Activated T-cell treated with anti-CD3 and anti-CD28 coated beads, Interleukin-2, amount 50 U/mL, for 4 hours (primary cell): ENCODE measurements around the gene ACTN4. TPM values are rescaled to one million over a fixed set of nuclear protein-coding genes. Genes with fewer than 3 reads are reported as not detected.
"Not testable (repeated sequence)": the region's sequence is repeated elsewhere in the genome, so short reads cannot be mapped to it uniquely, and the experiment has no call there.

ENCODE experiments used
- ATAC-seq, 2 donors: fragments of 200-7000 bp; cut with Tn5 transposase; one replicate each; pipeline ENCODE4 v1.10.0; 2021
- DNase-seq: peaks from one replicate; pipeline ENCODE4 v3.0.0-alpha.2; 2020
- H3K27me3 Mint-ChIP-seq: one replicate; pipeline ENCODE4 v1.8.0; 2021; ENCODE audit warnings: low read depth, mixed read lengths
- H3K36me3 Mint-ChIP-seq: one replicate; pipeline ENCODE4 v1.8.0; 2022; ENCODE audit warnings: mixed read lengths; ENCODE audit not compliant: insufficient read depth
- H3K4me1 Mint-ChIP-seq: one replicate; pipeline ENCODE4 v1.8.0; 2021; ENCODE audit warnings: low read depth, mixed read lengths
- H3K4me3 Mint-ChIP-seq: one replicate; pipeline ENCODE4 v1.8.0; 2021; ENCODE audit warnings: mild to moderate bottlenecking, moderate library complexity, mixed read lengths
- H3K9me3 Mint-ChIP-seq: one replicate; pipeline ENCODE4 v1.8.0; 2021; ENCODE audit warnings: mixed read lengths
- total RNA-seq, 3 donors: library from RNA; stranded (reverse); gene quantifications; one replicate each; pipeline ENCODE4 v1.2.1, GENCODE V29; 2021

Gene ACTN4
- total RNA-seq, 3 donors from 2014 or later: 215 to 233 (median 230) TPM

DNA sequence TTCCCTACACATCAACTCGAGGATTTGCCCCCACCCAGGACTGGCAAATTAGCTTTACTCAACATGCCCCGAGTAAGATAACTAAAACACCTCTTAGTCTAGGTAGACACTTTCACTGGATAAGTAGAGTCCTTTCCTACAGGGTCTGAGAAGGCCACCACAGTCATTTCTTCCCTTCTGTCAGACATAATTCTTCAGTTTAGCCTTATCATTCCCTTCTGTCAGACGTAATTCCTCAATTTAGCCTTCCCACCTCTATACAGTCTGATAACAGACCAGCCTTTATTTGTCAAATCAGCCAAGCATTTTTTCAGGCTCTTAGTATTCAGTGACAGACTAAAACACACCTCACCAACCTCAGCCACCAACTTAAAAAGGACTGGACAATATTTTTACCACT lies 106.3 kb downstream of the ACTN4 start:
- H3K4me3 Mint-ChIP-seq, H3K36me3 Mint-ChIP-seq, H3K27me3 Mint-ChIP-seq, DNase-seq, ATAC-seq, H3K9me3 Mint-ChIP-seq, H3K4me1 Mint-ChIP-seq: not testable (repeated sequence)

DNA sequence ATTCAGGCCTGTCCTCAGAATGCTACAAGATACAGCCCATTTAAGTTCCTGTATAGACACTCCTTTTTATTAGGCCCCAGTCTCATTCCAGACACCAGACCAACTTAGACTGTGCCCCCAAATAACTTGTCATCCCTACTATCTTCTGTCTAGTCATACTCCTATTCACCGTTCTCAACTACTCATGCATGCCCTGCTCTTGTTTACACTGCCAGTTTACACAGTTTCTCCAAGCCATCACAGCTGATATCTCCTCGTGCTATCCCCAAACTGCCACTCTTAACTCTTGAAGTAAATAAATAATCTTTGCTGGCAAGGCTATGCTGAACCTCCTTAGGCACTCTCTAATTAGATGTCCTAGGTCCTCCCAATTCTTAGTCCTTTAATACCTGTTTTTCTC lies 106.7 kb downstream of the ACTN4 start:
- ATAC-seq: not testable (repeated sequence)

DNA sequence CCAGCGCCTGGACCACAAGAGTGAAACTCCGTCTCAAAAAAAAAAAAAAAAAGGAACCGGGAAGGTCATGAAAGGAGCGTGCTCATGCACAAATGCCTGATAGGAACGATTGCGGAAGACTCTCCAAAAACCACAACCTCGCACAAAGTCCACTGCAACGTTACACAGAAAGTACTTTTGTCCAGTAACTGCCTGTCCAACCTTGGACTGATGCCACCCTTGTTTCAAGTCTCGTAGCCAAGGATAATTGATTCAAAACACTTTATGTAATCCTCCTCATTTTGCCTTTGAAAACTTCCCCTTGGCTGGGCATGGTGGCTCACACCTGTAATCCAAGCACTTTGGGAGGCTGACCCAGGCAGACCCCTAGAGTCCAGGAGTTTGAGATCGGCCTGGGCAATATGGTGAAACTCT lies 112.1 kb downstream of the ACTN4 start:
- DNase-seq: no peak
- H3K4me1 Mint-ChIP-seq: no peaks in the 10 kb centered on the region
- H3K36me3 Mint-ChIP-seq: no peaks in the 10 kb centered on the region
- H3K4me3 Mint-ChIP-seq: no peak overlapping the region
- no peak for ATAC-seq
- peaks cover 3% of the 10 kb centered on the region for H3K9me3 Mint-ChIP-seq
- H3K27me3 Mint-ChIP-seq: no peaks in the 10 kb centered on the region

More for the DNA sequence above, 106.7 kb downstream of the ACTN4 start:
- not testable (repeated sequence) for H3K36me3 Mint-ChIP-seq, DNase-seq, H3K9me3 Mint-ChIP-seq, H3K27me3 Mint-ChIP-seq, H3K4me1 Mint-ChIP-seq, H3K4me3 Mint-ChIP-seq

DNA sequence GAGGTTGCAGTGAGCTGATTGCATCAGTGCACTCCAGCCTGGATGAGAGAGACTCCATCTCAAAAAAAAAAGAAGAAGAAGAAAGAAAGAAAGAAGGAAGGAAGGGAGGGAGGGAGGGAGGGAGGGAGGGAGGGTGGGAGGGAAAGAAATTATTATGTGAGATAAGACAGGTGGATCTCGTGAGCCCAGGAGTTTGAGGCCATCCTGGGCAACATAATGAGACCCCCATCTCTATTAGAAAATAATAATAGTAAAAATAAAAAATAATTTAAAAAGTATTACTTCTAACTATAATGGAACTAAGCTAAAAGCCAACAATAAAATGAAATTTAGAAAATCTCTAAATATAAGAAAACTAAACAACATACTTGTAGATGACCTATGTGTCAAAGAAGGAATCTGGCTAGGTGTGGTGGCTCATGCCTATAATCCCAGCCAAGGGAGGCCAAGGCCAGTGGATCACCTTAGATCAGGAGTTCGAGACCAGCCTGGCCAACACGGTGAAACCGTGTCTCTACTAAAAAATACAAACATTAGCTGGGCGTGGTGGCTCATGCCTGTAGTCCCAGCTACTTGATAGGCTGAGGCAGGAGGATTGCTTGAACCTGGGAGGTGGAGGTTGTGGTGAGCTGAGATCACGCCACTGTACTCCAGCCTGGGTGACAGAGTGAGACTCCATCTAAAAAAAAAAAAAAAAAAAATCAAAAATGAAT lies 113.5 kb downstream of the ACTN4 start:
- not testable (repeated sequence) for H3K36me3 Mint-ChIP-seq, H3K4me3 Mint-ChIP-seq, H3K4me1 Mint-ChIP-seq, H3K27me3 Mint-ChIP-seq, DNase-seq, H3K9me3 Mint-ChIP-seq, ATAC-seq

DNA sequence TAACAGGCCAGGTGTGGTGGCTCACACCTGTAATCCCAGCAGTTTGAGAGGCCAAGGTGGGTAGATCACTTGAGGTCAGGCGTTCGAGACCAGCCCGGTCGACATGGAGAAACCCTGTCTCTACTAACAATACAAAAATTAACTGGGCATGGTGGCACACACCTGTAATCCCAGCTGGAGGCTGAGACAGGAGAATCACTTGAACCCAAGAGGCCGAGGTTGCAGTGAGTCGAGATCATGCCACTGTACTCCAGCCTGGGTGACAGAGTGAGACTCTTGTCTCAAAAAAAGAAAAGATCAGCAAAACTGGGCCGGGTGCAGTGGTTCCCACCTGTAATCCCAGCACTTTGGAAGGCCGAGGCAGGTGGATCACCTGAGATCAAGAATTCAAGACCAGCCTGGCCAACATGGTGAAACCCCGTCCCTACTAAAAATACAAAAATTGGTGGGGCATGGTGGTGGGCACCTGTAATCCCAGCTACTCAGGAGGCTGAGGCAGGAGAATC lies 114.5 kb downstream of the ACTN4 start:
- H3K27me3 Mint-ChIP-seq, ATAC-seq, H3K4me1 Mint-ChIP-seq, H3K9me3 Mint-ChIP-seq, H3K36me3 Mint-ChIP-seq, H3K4me3 Mint-ChIP-seq, DNase-seq: not testable (repeated sequence)

DNA sequence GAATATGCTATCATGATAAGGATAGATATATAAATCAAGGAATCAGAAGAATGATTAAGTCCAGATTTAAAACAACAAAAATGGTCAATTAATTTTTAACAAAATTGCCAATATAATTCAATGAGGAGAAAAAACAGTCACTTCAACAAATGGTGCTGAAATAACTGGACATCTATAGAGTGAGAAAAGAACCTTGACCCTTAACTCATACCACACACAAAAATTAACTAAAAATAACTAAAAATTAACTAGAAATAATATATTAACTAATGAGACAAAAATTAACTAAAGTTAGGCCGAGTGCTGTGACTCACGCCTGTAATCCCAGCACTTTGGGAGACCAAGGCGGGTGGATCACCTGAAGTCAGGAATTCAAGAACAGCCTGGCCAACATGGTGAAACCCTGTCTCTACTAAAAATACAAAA lies 116.4 kb downstream of the ACTN4 start:
- Mint-ChIP-seq H3K9me3 (no peaks in the 10 kb centered on the region), H3K4me3 (no peak overlapping the region), H3K27me3 (no peaks in the 10 kb centered on the region), H3K36me3 (no peaks in the 10 kb centered on the region), H3K4me1 (no peaks in the 10 kb centered on the region)
- no peak for ATAC-seq
- DNase-seq: no peak

DNA sequence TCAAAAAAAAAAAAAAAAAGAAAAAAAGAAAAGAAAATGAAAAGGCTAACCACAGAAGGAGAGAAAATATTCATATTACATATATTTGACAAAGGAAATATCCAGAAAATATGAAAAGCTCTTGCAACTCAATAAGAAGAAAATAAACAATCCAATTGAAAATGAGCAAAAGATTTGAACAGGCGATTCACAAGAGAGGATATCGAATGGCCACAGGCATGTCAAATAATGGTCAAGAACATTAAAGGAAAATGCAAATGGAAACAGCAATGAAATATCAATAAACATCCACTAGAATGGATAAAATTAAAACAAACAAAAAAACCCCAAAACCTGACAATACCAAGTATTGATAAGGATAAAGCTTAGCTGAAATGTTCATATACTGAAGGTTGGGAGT lies 117.8 kb downstream of the ACTN4 start:
- no peaks in the 10 kb centered on the region for H3K27me3 Mint-ChIP-seq

DNA sequence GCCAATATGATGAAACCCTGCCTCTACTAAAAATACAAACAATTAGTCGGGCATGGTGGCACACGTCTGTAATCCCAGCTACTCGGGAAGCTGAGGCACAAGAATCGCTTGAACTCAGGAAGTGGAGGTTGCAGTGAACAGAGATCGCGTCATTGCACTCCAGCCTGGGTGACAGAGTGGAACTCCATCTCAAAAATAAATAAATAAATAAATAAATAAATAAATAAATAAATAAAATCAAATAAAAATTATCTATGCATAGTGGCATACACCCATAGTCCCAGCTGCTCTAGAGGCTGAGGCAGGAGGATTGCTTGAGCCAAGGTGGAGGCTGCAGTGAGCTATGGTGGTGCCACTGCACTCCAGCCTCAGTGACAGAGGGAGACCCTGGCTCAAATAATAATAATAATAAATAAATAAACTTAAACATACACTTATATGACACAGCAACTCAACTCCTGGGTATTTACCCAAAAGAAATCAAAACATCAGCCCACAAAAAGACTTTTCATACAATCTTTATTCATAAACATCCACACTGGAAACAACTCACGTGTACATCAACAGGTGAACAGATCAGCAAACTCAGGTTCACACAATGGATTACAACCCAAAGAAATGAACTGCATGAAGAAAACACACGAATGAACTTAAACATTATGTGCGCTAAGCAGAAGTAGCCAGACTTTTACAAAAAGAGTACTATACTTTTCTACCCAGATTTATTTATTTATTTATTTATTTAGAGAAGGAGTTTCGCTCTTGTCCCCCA lies 119.0 kb downstream of the ACTN4 start:
- H3K36me3 Mint-ChIP-seq: no peaks in the 10 kb centered on the region
- H3K4me3 Mint-ChIP-seq: no peak overlapping the region
- H3K4me1 Mint-ChIP-seq: peaks cover 6% of the 10 kb centered on the region
- H3K27me3 Mint-ChIP-seq: no peaks in the 10 kb centered on the region
- no peaks in the 10 kb centered on the region for H3K9me3 Mint-ChIP-seq
- ATAC-seq: no peak
- DNase-seq: no peak

More for the DNA sequence above, 117.8 kb downstream of the ACTN4 start:
- no peak for ATAC-seq
- Mint-ChIP-seq H3K4me1 (peaks cover 6% of the 10 kb centered on the region), H3K36me3 (no peaks in the 10 kb centered on the region), H3K9me3 (no peaks in the 10 kb centered on the region), H3K4me3 (no peak overlapping the region)
- DNase-seq: no peak

DNA sequence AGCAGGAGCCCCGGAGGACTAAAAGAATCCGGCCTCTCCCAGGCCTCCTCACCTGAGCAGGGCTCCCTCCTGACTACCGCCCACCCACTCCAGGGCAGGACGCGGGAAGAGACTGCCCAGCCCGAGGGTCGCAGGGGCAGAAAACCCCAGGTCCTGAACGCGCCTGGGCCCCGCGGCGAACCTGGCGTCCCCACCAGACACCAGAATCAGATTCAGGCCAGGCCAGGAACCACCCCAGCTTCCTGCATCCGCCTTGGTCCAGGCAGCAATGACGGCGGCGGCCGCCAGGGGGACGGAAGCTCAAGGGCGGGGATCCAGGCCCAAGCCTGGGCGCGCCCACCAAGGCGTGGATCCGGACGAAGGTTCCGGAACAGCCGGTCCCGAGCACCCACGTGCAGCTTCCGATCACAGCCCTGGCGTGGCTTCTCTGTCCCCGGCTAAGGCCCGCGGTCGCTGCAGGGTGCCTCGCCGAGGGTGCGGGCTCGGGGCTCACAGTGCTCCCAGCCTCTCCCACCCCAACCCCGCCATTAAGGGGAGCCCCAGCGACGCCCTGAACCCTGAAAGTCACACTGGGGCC lies 122.3 kb downstream of the ACTN4 start:
- Mint-ChIP-seq H3K9me3 (no peaks in the 10 kb centered on the region), H3K4me3 (peak overlapping the region; percentile 36), H3K4me1 (peaks cover 6% of the 10 kb centered on the region), H3K27me3 (no peaks in the 10 kb centered on the region), H3K36me3 (no peaks in the 10 kb centered on the region)
- peak; percentile 93 for DNase-seq
- peak; percentile 86 to 88 for ATAC-seq

DNA sequence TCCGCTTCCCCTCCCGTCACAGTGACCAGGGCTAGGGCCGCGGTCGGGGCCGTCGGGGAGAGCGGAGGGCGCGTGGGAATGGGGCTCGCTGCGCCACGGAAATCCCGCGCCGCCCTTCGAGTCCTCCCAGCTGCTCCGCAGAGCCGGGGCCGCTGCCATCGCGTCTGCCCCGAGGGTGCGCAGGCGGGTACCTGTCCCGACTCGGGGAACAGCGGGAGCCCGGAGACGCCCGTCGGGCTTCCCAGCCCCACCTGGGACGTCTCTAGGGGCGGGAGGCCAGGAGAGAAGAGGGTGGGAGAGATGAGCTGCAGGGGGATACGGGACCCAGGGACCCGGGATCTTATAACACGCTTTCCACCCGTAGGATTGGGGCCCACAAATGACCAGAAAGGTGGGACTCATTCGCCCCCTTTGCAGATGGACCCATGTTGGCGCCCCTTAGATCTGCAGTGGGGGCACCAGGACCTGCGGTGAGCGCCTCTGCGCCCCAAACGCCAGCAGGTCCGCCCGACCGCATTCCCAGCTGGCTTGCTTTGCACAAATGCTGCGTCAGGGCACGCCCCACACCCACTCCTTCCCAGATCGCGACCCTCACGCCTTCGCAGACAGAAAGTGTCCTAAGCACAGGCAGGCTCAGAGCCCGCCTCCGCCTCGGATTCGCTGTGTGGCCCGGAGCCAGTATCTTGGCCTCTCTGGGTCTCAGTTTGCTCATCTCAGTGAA lies 122.9 kb downstream of the ACTN4 start:
- ATAC-seq: peak; percentile 23 to 29
- not testable (repeated sequence) for H3K27me3 Mint-ChIP-seq, DNase-seq, H3K4me1 Mint-ChIP-seq, H3K9me3 Mint-ChIP-seq, H3K36me3 Mint-ChIP-seq
- peak overlapping the region; percentile 35 for H3K4me3 Mint-ChIP-seq

DNA sequence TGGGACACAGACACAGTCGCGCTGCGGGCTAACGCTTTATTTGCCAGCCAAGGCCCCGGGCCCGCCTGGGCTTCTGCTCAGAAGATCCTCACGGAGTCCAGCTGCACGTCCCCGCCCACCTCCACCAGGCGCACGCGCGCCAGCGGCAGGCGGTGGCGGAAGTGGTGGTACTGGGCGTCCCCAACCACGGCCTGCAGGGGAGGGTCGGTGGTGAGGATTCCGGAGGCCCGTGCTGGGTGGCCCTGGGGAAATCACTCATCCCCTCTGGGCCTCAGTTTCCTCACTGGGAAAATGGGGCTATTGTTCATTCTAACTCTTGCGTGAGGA lies 123.5 kb downstream of the ACTN4 start:
- H3K4me1 Mint-ChIP-seq: not testable (repeated sequence)

DNA sequence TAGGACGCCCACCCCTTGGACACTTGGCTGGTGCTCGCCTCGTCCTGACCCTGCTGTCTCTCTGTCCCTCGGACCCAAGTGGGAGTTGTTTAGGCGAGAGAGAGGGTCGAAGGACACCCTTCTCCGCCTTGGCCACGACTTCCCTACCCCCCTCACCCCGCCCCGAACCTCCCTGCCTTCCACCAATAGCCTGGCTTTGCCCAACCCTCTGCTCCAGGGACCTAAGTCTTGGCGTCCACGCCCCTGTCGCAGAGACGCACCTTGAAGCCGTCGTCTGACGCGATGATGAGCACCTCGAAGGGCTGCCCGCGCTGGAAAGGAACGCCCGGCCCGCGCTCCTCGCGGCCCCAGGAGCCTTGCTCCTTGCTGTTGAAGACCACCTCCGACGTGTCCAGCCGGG lies 124.1 kb downstream of the ACTN4 start:
- H3K9me3 Mint-ChIP-seq, ATAC-seq, H3K36me3 Mint-ChIP-seq, H3K4me1 Mint-ChIP-seq, H3K4me3 Mint-ChIP-seq, DNase-seq, H3K27me3 Mint-ChIP-seq: not testable (repeated sequence)

More for the DNA sequence above, 123.5 kb downstream of the ACTN4 start:
- not testable (repeated sequence) for H3K36me3 Mint-ChIP-seq, DNase-seq, H3K27me3 Mint-ChIP-seq, H3K9me3 Mint-ChIP-seq, H3K4me3 Mint-ChIP-seq
- ATAC-seq: peak; percentile 79 to 81

DNA sequence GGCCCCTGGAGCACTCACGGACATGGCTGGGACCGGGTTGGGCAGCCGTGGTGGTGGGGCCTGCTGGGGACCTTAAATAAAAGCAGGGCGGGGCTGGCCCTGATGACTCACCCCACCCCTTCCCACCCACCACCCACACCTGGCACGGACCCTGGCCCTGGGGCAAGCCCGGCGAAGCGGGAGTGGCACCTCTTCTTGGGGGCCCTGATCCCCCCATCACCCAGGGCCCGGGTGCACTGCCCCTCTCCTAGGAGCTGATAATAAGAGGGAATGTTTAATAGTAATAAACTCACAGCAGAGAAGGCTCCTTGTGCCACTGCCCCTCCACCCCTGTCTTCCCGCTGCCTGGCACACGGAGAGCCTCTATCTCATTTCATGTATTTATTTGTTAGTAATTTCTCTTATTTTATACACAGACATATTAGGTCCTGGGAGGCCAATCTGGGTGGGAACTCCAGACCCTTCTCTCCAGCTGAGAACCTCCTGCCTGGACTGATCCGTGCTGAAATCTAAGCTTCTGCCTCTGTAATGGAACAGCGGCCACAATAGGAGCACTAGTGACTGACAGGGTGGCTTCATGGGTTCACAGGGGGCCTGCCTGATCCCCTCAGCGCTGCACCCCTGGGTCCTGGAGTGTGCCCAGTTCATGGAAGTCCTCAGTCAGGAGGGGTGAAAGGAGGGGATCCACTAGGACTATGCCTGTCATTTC lies 126.2 kb downstream of the ACTN4 start, which contains the start of gene LGALS7:
Gene LGALS7 (minus strand): TSS at position 49 of the 709 bp plus-strand sequence. CDS start 25 bp downstream, at position 24.
- DNase-seq: no peak
- no peak within 1 kb of the TSS for H3K4me3 Mint-ChIP-seq
- ATAC-seq: no peak
- no peaks in the 10 kb centered on the region for H3K27me3 Mint-ChIP-seq
- H3K36me3 Mint-ChIP-seq: no peaks in the 10 kb centered on the region
- no peaks in the 10 kb centered on the region for H3K9me3 Mint-ChIP-seq
- H3K4me1 Mint-ChIP-seq: peaks cover 6% of the 10 kb centered on the region
